CD4-positive, alpha-beta T cell treated with Interleukin-2 at 100 ng/mL for 4 hours (primary cell): ENCODE results near the gene PCNT.
"Not testable (repeated sequence)": the region's sequence is repeated elsewhere in the genome, so short reads cannot be mapped to it uniquely, and the experiment has no call there.

Experiments used
- DNase-seq: peaks from one replicate; pipeline ENCODE4 v3.0.0-alpha.2; 2020; ENCODE audit warnings: low spot score

Gene PCNT

DNA sequence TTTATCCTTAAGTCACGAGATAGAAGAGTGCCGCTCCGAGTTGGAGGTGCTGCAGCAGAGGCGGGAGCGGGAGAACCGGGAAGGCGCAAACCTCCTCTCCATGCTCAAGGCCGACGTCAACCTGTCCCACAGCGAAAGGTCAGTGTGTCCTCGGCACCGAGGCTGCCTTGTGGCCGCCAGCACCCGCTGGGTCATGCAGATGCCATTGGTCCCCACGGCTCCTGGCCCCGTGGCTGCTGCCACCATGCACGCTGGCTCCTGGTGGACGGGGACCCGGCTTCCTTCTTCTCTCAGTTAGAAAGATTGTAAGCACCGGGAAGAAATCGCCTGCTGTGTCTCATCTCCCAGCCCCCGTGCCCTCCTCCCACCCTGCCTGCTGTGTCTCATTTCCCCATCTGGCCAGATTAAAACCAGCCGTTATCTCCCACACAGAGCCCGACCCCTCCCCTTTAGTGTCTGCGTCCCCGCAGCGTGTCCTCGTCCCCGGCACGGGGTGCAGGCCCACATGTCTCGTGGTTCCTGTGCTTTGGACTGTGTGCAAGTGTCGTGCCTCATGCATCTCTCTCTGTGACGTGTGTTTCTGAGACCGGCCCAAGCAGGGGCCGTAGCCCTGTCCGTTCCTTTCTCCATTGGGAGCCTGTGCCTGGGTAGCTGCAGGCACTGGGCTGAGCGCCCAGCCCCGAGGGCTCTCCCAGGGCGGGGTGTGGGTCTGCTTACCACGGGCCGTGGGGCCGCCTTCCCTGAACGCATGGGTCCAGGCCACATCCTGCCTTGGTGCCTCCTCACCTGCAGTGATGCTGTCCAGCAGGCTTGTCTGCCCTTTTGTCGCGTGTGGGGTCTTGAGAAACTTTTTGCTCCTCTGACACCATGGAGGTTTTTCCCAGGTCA lies 62.1 kb downstream of the PCNT start:
- DNase-seq, result no peak

DNA sequence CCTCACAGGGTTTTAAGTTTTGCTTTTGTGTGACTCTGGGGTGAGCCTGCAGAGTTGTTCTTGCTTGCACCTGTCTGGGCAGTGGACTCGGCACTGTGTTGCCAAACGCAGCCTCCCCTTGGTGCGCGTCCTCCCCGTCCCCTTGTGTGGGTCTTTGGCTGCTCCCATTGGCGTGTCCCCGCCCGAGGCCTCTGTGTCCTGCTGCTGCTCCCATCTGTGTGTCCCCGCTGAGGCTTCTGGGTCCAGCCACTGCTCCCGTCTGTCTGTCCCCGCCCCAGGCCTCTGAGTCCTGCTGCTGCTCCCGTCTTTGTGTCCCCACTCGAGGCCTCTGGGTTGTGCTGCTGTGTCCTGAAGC lies 62.8 kb downstream of the PCNT start:
- no peak for DNase-seq

DNA sequence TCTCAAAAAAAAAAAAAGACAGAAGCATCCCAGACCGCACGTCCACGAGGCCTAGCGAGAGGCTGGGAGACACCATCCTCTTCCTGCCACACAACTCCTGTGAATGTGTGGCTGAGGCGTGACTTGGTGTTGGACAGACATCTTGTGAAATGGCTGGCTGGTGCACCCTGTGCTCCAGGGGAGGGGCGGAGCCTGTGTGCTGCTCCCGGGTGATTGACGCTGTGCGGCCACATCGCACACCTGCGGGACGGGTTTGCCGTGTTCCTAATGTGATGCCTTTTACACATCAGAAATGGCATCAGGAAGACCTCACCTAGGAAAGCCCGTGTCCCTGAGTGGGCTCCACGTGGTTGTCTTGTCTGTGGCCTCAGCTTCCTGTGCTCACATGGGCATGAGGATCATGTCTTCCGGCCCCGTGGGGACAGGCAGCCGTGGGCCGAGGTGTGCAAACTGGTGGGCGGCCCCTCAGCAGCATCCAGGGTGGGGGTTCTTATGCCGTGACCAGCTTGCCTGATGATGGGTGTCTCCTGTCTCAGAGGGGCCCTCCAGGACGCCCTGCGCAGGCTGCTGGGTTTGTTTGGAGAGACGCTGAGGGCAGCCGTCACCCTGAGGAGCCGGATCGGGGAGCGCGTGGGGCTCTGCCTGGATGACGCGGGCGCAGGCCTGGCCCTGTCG lies 64.4 kb downstream of the PCNT start:
- DNase-seq, result no peak

GRCh38 chr21:46388896-46389295 lies 64.9 kb downstream of the PCNT start:
- DNase-seq, result no peak

DNA sequence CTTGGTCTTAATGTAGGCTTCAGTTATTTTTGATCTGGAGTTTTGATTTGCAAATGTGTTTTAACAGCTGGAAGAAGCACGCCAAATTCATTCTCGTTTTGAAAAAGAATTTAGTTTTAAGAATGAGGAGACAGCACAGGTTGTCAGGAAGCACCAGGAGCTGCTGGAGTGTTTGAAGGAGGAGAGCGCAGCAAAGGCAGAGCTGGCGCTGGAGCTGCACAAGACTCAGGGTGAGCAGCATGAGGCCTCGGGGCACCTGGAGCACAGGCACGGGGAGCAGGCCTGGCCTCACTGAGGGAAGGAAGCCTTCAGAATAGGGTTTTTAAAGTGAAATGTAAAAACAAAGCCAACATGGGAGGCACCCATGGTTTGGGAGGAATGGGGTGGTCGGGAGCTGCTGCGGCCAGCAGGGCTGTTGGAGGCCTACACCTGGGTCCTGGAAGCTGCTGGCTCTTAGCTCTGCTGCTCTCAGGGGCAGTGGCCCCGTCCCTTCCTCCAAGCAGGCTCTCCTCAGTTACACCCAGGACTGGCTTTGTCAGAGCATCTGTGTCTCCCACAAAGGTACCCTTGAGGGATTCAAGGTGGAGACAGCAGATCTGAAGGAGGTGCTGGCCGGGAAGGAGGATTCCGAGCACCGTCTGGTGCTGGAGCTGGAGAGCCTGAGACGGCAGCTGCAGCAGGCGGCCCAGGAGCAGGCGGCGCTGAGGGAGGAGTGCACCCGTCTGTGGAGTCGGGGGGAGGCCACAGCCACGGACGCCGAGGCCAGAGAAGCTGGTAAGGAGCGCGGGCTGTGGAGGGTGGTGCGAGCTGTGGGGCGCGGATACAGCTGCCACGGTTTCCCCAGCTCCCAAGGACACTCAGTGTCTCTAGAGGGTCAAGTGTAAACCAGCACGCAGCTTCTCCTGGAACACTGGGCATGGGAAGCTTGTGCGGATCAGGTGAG lies 66.9 kb downstream of the PCNT start:
- no peak for DNase-seq

DNA sequence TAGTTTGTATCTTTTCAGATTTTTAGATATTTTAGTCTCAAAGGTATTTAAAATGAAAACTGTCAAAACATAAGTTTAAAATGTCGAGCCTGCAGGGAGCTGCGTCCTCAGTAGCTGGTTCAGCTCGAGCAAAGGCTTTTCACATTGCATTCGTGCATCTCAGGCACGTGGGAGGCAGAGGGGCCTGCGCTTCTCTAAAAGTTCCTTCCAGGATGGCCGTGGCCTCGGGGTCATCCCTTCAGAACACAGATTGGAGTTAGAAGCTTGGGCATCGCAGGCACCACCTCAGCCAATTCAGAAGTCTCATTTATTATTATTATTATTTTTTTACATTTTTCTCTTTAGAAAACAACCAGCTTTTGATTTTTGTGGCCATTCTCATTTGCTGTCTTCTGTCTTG lies 67.8 kb downstream of the PCNT start:
- no peak for DNase-seq

DNA sequence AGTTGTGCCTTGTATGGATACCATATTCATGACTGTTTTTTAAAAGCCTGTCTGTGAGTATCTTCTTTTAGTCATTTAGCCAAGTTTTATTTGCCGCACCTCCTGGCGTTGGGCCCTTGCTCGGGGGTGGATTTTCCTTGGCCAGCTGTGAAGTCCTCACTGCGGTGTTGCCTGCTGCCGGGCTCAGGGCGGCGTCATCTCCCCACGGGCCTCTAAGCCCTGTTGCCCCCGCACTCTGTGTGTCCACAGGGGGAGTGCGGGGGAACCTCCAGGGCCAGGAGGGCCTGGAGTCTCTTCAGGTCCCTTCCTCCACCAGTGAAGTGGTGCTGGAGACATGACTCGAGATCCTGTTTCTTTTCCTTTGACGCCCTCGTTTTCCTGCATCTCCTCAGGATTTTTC lies 69.0 kb downstream of the PCNT start:
- no peak for DNase-seq

DNA sequence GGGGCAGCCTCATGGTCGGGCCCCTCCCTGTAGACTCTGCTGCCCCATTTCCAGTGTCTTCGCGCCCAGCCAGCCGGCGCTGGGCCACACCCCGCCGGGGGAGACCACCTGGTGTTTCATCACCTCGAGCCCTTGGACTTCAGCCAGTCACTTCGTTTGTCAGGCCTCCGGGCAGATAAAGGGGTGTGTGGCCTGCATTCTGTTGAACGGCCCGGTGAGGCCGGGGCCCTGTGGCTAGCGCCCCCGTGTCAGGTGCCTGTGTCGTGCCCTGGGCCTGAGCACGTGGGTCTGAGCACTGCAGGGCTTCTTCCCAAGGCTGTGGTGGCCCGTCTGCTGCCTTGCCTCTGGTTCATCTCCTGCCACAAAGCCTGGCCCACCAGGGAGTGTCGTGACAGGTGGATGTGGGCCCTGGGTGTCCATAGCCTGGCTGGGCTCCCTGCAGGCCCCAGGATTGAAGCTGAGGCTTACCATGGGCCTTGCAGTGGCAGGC lies 69.5 kb downstream of the PCNT start:
- DNase-seq, result no peak

- DNase-seq, result no peak
These were observed 70.1 kb downstream of the PCNT start for GRCh38 chr21:46393941-46394594.

GRCh38 chr21:46394595-46395104 lies 70.7 kb downstream of the PCNT start:
- DNase-seq, result no peak

GRCh38 chr21:46397211-46397905 lies 73.4 kb downstream of the PCNT start:
- no peak for DNase-seq

- no peak for DNase-seq
These were observed 74.0 kb downstream of the PCNT start for GRCh38 chr21:46397993-46398392.

- DNase-seq, result no peak
These were observed 75.2 kb downstream of the PCNT start for GRCh38 chr21:46399129-46399528.

- DNase-seq, result no peak
These were observed 75.7 kb downstream of the PCNT start for GRCh38 chr21:46399686-46400085.

DNA sequence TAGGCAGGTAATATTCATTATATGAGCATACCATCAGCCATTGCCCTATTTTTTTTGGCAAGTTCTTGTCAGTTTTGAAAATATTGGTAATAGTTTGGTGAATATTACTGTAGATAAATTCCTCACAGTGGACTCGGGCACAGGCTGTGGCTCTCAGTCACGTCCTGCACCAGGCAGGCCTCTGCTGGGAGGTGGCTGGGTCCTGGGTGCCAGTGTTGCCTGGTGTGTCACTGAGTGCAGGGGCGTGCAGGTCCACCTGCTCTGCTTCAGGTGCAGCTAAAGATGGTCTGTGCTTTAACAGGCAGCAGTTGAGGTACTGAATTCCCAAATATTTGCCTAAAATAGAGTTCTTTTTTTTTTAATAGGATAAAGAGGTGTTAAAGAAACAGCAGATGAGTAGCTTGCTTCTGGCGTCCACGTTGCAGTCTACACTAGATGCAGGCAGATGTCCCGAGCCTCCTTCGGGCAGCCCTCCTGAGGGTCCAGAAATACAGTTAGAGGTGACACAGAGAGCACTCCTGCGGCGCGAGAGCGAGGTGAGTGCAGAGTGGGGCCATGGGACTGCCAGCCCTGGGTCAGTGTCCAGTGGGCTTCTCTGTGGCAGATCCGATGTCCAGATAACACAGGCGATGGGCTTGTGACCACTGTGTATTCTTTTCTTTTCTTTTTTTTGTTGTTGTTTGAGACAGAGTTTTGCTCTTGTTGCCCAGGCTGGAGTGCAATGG lies 77.4 kb downstream of the PCNT start:
- DNase-seq, result no peak

DNA sequence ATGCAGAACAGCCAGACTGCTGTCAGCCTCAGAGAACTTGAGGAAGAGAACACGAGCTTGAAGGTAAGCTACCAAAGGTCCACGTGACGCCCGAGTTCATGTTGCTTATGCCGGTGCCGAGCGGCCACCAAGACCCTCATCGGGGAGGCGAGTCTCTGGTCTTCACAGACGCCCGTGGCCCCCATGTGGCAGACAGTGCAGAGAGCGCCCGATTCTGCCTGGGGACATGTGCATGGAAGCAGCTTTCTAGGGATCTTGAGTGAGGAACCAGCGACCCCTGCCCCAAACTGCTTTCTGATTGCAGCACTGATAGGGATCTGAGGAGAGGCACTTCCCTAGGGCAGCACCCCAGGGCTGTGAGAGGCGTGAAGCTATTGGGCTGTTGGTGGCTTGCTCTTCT lies 78.5 kb downstream of the PCNT start:
- DNase-seq, result no peak

- DNase-seq, result not testable (repeated sequence)
These were observed 79.4 kb downstream of the PCNT start for GRCh38 chr21:46403234-46403811.

DNA sequence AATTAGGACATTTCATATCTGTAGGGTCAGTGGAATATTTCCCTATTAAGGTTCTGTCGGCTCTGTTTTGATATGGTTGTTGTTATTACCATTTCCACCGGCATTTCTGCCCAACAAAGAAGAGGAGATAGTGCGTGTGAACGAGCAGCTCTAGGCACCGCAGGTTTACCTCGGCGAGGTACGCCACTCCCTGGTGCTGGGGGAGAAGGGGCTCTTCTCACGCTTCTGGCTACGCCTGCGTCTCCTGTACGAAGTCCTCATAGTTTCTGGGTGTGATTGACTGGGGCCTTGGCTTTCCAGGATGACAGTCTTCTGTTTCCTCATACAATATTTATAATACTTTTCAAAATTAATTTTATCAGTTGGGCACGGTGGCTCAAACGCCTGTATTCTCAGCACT lies 80.3 kb downstream of the PCNT start:
- no peak for DNase-seq

- DNase-seq, result no peak
These were observed 82.0 kb downstream of the PCNT start for GRCh38 chr21:46406001-46406400.
